HCT116 (cell line): Measurements from ENCODE around the gene DPP4.

Experiments
- CBX3 ChIP-seq: IDR thresholded peaks from 2 replicates; pipeline ENCODE4 v1.6.1; 2012; ENCODE audit warnings: low read depth
- CEBPB ChIP-seq: IDR thresholded peaks from 2 replicates; pipeline ENCODE4 v1.6.1; 2012; ENCODE audit warnings: low read depth
- CTCF ChIP-seq, 3 experiments: fragments of 200-600 bp in 1 of 3; sonication (generic) in 1 of 3; IDR thresholded peaks in 2 of 3; conservative IDR thresholded peaks in 1 of 3; 2 replicates each; pipeline ENCODE4 v1.5.1; 2012 to 2017; ENCODE audit warnings: low read depth in 2 of 3, low read length in 2 of 3, antibody characterized with exemption in 1 of 3, borderline replicate concordance in 1 of 3, control low read depth in 1 of 3, mild to moderate bottlenecking in 1 of 3, mixed read lengths in 1 of 3, mixed run types in 1 of 3, moderate library complexity in 1 of 3; ENCODE audit not compliant: insufficient read depth in 1 of 3
- EZH2 ChIP-seq: fragments of 200-600 bp; sonication (generic); IDR thresholded peaks from 2 replicates; pipeline ENCODE4 v1.6.1; 2017; ENCODE audit warnings: antibody characterized with exemption, mixed run types
- EZH2phosphoT487 ChIP-seq: fragments of 200-600 bp; IDR thresholded peaks from 2 replicates; pipeline ENCODE4 v1.6.1; 2018; ENCODE audit warnings: antibody characterized with exemption, borderline replicate concordance
- MAX ChIP-seq: IDR thresholded peaks from 2 replicates; pipeline ENCODE4 v1.6.1; 2012
- POLR2A ChIP-seq: IDR thresholded peaks from 2 replicates; pipeline ENCODE4 v1.7.0; 2011; ENCODE audit warnings: borderline replicate concordance; ENCODE audit not compliant: insufficient read depth, insufficient read length; ENCODE audit errors: extremely low read depth
- RAD21 ChIP-seq: IDR thresholded peaks from 2 replicates; pipeline ENCODE4 v1.6.1; 2012; ENCODE audit warnings: low read depth, mild to moderate bottlenecking
- REST ChIP-seq: IDR thresholded peaks from 2 replicates; pipeline ENCODE4 v1.6.1; 2012; ENCODE audit warnings: low read depth
- SIN3A ChIP-seq: IDR thresholded peaks from 2 replicates; pipeline ENCODE4 v1.6.1; 2012; ENCODE audit warnings: low read depth
- ZBTB33 ChIP-seq: IDR thresholded peaks from 2 replicates; pipeline ENCODE4 v1.6.1; 2011; ENCODE audit warnings: mild to moderate bottlenecking, low read length, moderate library complexity; ENCODE audit not compliant: insufficient replicate concordance; ENCODE audit errors: extremely low read depth
- ZNF274 ChIP-seq: fragments of 200-500 bp; sonication (Bioruptor generic); IDR thresholded peaks from 2 replicates; pipeline ENCODE4 v1.6.1; 2014; ENCODE audit warnings: mild to moderate bottlenecking, low read depth, low read length, inconsistent platforms

GRCh38 chr2:162062559-162062958 is 11.5 kb downstream of the DPP4 start:
- TF ChIP-seq CTCF (IDR thresholded peaks at IDR 0.05 in 2 of 3, conservative IDR thresholded peaks at IDR 0.05 in 1 of 3; ENCODE audit: borderline replicate concordance in 1 of 3, insufficient read depth in 1 of 3, low read depth in 2 of 3, low read length in 2 of 3) (no peak), CBX3 (no peak), EZH2phosphoT487 (no peak), ZNF274 (no peak), RAD21 (no peak), CEBPB (no peak), REST (no peak), POLR2A (no peak), MAX (no peak), EZH2 (no peak), SIN3A (no peak), ZBTB33 (no peak)
